H1 (cell line): ENCODE data around the gene DOK6. TPM values are rescaled to one million over a fixed set of nuclear protein-coding genes. Genes with fewer than 3 reads are reported as not detected.

Experiments
- CTCF ChIA-PET: fragments of 300-600 bp; sonication (Branson Sonifier 250); formaldehyde crosslinking; loops from one replicate; lab custom pipeline; 2021; ENCODE audit not compliant: partially characterized antibody; lab: Charles Lee
- POLR2A ChIA-PET: fragments of 300-600 bp; sonication (Branson Sonifier 250); formaldehyde crosslinking; loops from one replicate; lab custom pipeline; 2021; ENCODE audit warnings: inconsistent platforms; ENCODE audit not compliant: partially characterized antibody; lab: Charles Lee
- DNase-seq, 2 experiments: peaks; one replicate each; pipeline versions ENCODE4 v3.0.0 to v3.0.0-alpha.2; 2010 to 2022; ENCODE audit warnings: low spot score in 2 of 2, low read depth in 1 of 2, mixed read lengths in 1 of 2
- FAIRE-seq: peaks from 2 replicates; lab custom pipeline; 2011; peaks lifted over from hg19 to GRCh38; lab: Jason Lieb, UNC
- H2AFZ ChIP-seq: 2 replicates; pipeline ENCODE4 v1.8.1; 2012; ENCODE audit warnings: low read length, inconsistent platforms
- H2AK5ac ChIP-seq: 2 replicates; pipeline ENCODE4 v1.6.1; 2013; ENCODE audit warnings: low read depth, low read length
- H2BK120ac ChIP-seq: replicated peaks from 2 replicates; pipeline ENCODE3; 2013; ENCODE audit warnings: low read depth, low read length, inconsistent platforms
- H2BK12ac ChIP-seq: 2 replicates; pipeline ENCODE4 v1.6.1; 2013; ENCODE audit warnings: low read depth, low read length
- H2BK15ac ChIP-seq: 2 replicates; pipeline ENCODE4 v1.6.1; 2013; ENCODE audit warnings: low read length
- H2BK20ac ChIP-seq: 2 replicates; pipeline ENCODE4 v1.6.1; 2013; ENCODE audit warnings: low read length
- H2BK5ac ChIP-seq: 2 replicates; pipeline ENCODE4 v1.6.1; 2013; ENCODE audit warnings: low read depth, low read length
- H3K14ac ChIP-seq: 2 replicates; pipeline ENCODE4 v1.6.1; 2013; ENCODE audit warnings: inconsistent platforms; ENCODE audit not compliant: insufficient read length
- H3K18ac ChIP-seq: 2 replicates; pipeline ENCODE4 v1.6.1; 2013; ENCODE audit warnings: low read length; ENCODE audit errors: extremely low read depth
- H3K23ac ChIP-seq: 2 replicates; pipeline ENCODE4 v1.6.1; 2013; ENCODE audit warnings: inconsistent platforms; ENCODE audit not compliant: insufficient read length
- H3K23me2 ChIP-seq: 2 replicates; pipeline ENCODE4 v1.6.1; 2013; ENCODE audit warnings: low read depth, low read length
- H3K27ac ChIP-seq: 2 replicates; pipeline ENCODE4 v1.6.1; 2011; ENCODE audit warnings: low read depth, low read length, inconsistent platforms
- H3K27me3 ChIP-seq, 4 experiments: replicated peaks in 1 of 4; 1 replicate in 1 of 4; 2 replicates in 3 of 4; pipeline versions ENCODE4 v1.6.1 to v1.8.1; 2011 to 2013; ENCODE audit warnings: low read length in 3 of 4, mild to moderate bottlenecking in 3 of 4, inconsistent platforms in 2 of 4, mixed read lengths in 2 of 4, moderate library complexity in 1 of 4; ENCODE audit not compliant: control insufficient read depth in 3 of 4, insufficient read depth in 3 of 4; ENCODE audit errors: extremely low read depth in 1 of 4
- H3K36me3 ChIP-seq, 4 experiments: 2 replicates each; pipeline versions ENCODE4 v1.6.1 to v1.8.1; 2011 to 2013; ENCODE audit warnings: mild to moderate bottlenecking in 4 of 4, low read length in 3 of 4, moderate library complexity in 2 of 4, control low read depth in 1 of 4, inconsistent platforms in 1 of 4; ENCODE audit not compliant: insufficient read depth in 4 of 4, control insufficient read depth in 2 of 4
- H3K4ac ChIP-seq: replicated peaks from 2 replicates; pipeline ENCODE3; 2013; ENCODE audit warnings: low read length, low read depth, mixed read lengths, inconsistent platforms; ENCODE audit not compliant: insufficient read length
- H3K4me1 ChIP-seq, 4 experiments: replicated peaks in 1 of 4; 1 replicate in 1 of 4; 2 replicates in 3 of 4; pipeline versions ENCODE4 v1.6.1 to v1.8.1; 2011 to 2013; ENCODE audit warnings: low read length in 3 of 4, inconsistent platforms in 2 of 4, mixed read lengths in 1 of 4; ENCODE audit not compliant: insufficient read depth in 4 of 4, control insufficient read depth in 3 of 4
- H3K4me2 ChIP-seq, 2 experiments: 2 replicates each; pipeline versions ENCODE4 v1.6.1 to v1.8.1; 2011 to 2013; ENCODE audit warnings: low read depth in 2 of 2, low read length in 2 of 2, control low read depth in 1 of 2, inconsistent platforms in 1 of 2, mild to moderate bottlenecking in 1 of 2; ENCODE audit not compliant: insufficient read depth in 1 of 2
- H3K4me3 ChIP-seq, 4 experiments: fragments of 200-600, 300-600 bp in 1 of 4; sonication (generic), shearing (Covaris generic), sonication (Bioruptor Twin) in 1 of 4; 2 replicates each; pipeline versions ENCODE4 v1.5.1 to v1.8.1; 2011 to 2016; ENCODE audit warnings: low read length in 4 of 4, low read depth in 3 of 4, control low read depth in 2 of 4, inconsistent platforms in 2 of 4, mild to moderate bottlenecking in 2 of 4, mixed read lengths in 1 of 4, moderate library complexity in 1 of 4; ENCODE audit not compliant: insufficient read depth in 2 of 4; ENCODE audit errors: extremely low read depth in 1 of 4
- H3K56ac ChIP-seq: replicated peaks from 2 replicates; pipeline ENCODE3; 2013; ENCODE audit warnings: low read depth, mild to moderate bottlenecking, mixed read lengths, low read length, inconsistent platforms; ENCODE audit not compliant: insufficient read length
- H3K79me1 ChIP-seq: 2 replicates; pipeline ENCODE4 v1.6.1; 2013; ENCODE audit warnings: low read depth, low read length, control low read depth
- H3K79me2 ChIP-seq, 2 experiments: 2 replicates each; pipeline versions ENCODE4 v1.6.1 to v1.8.1; 2012 to 2013; ENCODE audit warnings: low read length in 2 of 2, mild to moderate bottlenecking in 2 of 2, inconsistent platforms in 1 of 2; ENCODE audit not compliant: insufficient read depth in 2 of 2, control insufficient read depth in 1 of 2
- H3K9ac ChIP-seq, 4 experiments: replicated peaks in 1 of 4; 1 replicate in 1 of 4; 2 replicates in 3 of 4; pipeline versions ENCODE4 v1.6.1 to v1.8.1; 2011 to 2013; ENCODE audit warnings: low read depth in 3 of 4, low read length in 3 of 4, control low read depth in 2 of 4, mild to moderate bottlenecking in 2 of 4, moderate library complexity in 2 of 4, inconsistent platforms in 1 of 4; ENCODE audit errors: extremely low read depth in 1 of 4
- H3K9me3 ChIP-seq, 2 experiments: 2 replicates each; pipeline versions ENCODE4 v1.6.1 to v1.8.1; 2012 to 2013; ENCODE audit warnings: mild to moderate bottlenecking in 2 of 2, moderate library complexity in 2 of 2, control low read depth in 1 of 2, inconsistent platforms in 1 of 2, low read depth in 1 of 2, low read length in 1 of 2, mixed read lengths in 1 of 2; ENCODE audit not compliant: insufficient read depth in 2 of 2
- H4K20me1 ChIP-seq, 2 experiments: replicated peaks in 1 of 2; 2 replicates each; pipeline versions ENCODE3 to v1.8.1; 2011 to 2013; ENCODE audit warnings: inconsistent platforms in 2 of 2, low read length in 2 of 2, mild to moderate bottlenecking in 1 of 2; ENCODE audit not compliant: insufficient read depth in 2 of 2, control insufficient read depth in 1 of 2
- H4K5ac ChIP-seq: 2 replicates; pipeline ENCODE4 v1.6.1; 2013; ENCODE audit warnings: low read length, low read depth, mixed read lengths, inconsistent platforms; ENCODE audit not compliant: insufficient read length
- H4K8ac ChIP-seq: 2 replicates; pipeline ENCODE4 v1.8.0; 2013; ENCODE audit warnings: mild to moderate bottlenecking, moderate library complexity, low read length, inconsistent platforms; ENCODE audit not compliant: insufficient read depth; ENCODE audit errors: extremely low read depth
- H4K91ac ChIP-seq: replicated peaks from 2 replicates; pipeline ENCODE3; 2013; ENCODE audit warnings: low read length, mixed read lengths, inconsistent platforms; ENCODE audit not compliant: insufficient read length
- CBX5 ChIP-seq: fragments of 300-800, 300-1000 bp; sonication (generic); IDR thresholded peaks from 2 replicates; pipeline ENCODE4 v1.7.1; 2016; ENCODE audit warnings: antibody characterized with exemption, low read length, low read depth
- CREB1 ChIP-seq: IDR thresholded peaks from 2 replicates; pipeline ENCODE4 v1.6.1; 2012; ENCODE audit warnings: inconsistent platforms
- EZH2 ChIP-seq: fragments of 200-600 bp; sonication (generic); IDR thresholded peaks from 2 replicates; pipeline ENCODE4 v1.7.1; 2012; ENCODE audit warnings: low read depth, mild to moderate bottlenecking, moderate library complexity, low read length, inconsistent platforms; ENCODE audit not compliant: severe bottlenecking
- NRF1 ChIP-seq: IDR thresholded peaks from 2 replicates; pipeline ENCODE4 v1.6.1; 2011; ENCODE audit warnings: mild to moderate bottlenecking, low read depth, low read length, improper control_type of control experiment
- SAP30 ChIP-seq: fragments of 300-600 bp; sonication (generic); IDR thresholded peaks from 2 replicates; pipeline ENCODE4 v1.7.1; 2012; ENCODE audit warnings: low read length, moderate library complexity, mild to moderate bottlenecking, inconsistent platforms; ENCODE audit not compliant: insufficient read depth, insufficient replicate concordance
- TCF12 ChIP-seq: IDR thresholded peaks from 2 replicates; pipeline ENCODE4 v1.6.1; 2011; ENCODE audit warnings: low read depth, mild to moderate bottlenecking, low read length
- WGBS, 2 experiments: shearing (Covaris generic) in 1 of 2; methylation state at CpG; one replicate each; pipeline versions ENCODE4 v1.1.6 to v1.1.7; 2013 to 2015; ENCODE audit warnings: low lambda C conversion rate in 2 of 2, mixed read lengths in 2 of 2, inconsistent platforms in 1 of 2, low coverage in 1 of 2, missing lambda C conversion rate in 1 of 2; ENCODE audit not compliant: insufficient replicate concordance in 2 of 2, insufficient coverage in 1 of 2, insufficient read length in 1 of 2; ENCODE audit errors: extremely low coverage in 1 of 2, missing lambda C conversion rate in 1 of 2; 5-methylcytosine and 5-hydroxymethylcytosine counted together
- polyA plus RNA-seq, 7 experiments: library from polyadenylated mRNA; depleted of rRNA in 3 of 7; stranded (reverse) in 5 of 7; unstranded in 2 of 7; fragments of >200 nt in 5 of 7; fragments of 200-250 nt in 2 of 7; gene quantifications; 1 replicate in 5 of 7; 2 replicates in 1 of 7; 4 replicates in 1 of 7; pipeline versions ENCODE4 v1.2.1 to v1.2.3, GENCODE V29; 2011 to 2013; ENCODE audit warnings: missing spikeins in 2 of 7, mixed read lengths in 2 of 7
- total RNA-seq: library from RNA; stranded (reverse); fragmentation: NEBNext Ultra II Directional; extraction: Animal tissue kit (Norgen Biotek cat#: 25700); gene quantifications from 2 replicates; pipeline ENCODE4 v1.2.1, GENCODE V29; 2021

Gene DOK6
- total and polyA plus RNA-seq, 2 of the 8 experiments (the other 6 are each of a cell fraction or from before 2014, with no cell fraction given), result 0.33 to 0.50 TPM

- CTCF ChIA-PET, result no interaction called here
- Histone ChIP-seq H2BK5ac (no peak overlapping the region), H3K14ac (no peak overlapping the region), H3K79me1 (no peaks in the 10 kb centered on the region), H3K23me2 (no peaks in the 10 kb centered on the region), H3K9ac (no peak overlapping the region), H3K27ac (no peak overlapping the region), H2AFZ (no peak overlapping the region), H3K23ac (no peak overlapping the region), H3K4me3 (no peak overlapping the region), H3K56ac (no peak overlapping the region), H3K4me1 (no peaks in the 10 kb centered on the region), H3K18ac (no peak overlapping the region), H3K79me2 (no peaks in the 10 kb centered on the region), H3K4me2 (no peak overlapping the region), H3K36me3 (no peaks in the 10 kb centered on the region), H3K27me3 (no peaks in the 10 kb centered on the region), H2AK5ac (no peak overlapping the region), H4K5ac (no peak overlapping the region), H4K8ac (no peak overlapping the region), H4K20me1 (no peaks in the 10 kb centered on the region), H2BK120ac (no peak overlapping the region), H2BK12ac (no peak overlapping the region), H3K4ac (no peak overlapping the region), H4K91ac (no peak overlapping the region), H2BK20ac (no peak overlapping the region), H2BK15ac (no peak overlapping the region), H3K9me3 (no peaks in the 10 kb centered on the region)
- no peak for DNase-seq
- FAIRE-seq, result no peak
- WGBS, 2 experiments, result 94% methylated on average over 3 of the region's 3 CpGs; no CpG with 5 or more reads in 1 of the 2 experiments
- POLR2A ChIA-PET, result no interaction called here
- TF ChIP-seq CREB1 (no peak), CBX5 (no peak), NRF1 (no peak), SAP30 (no peak), TCF12 (no peak), EZH2 (no peak)
Observed at GRCh38 chr18:69590150-69590549, 189.5 kb downstream of the DOK6 start.
